Endothelial cell of umbilical vein (primary cell): ENCODE results near the gene CACNA1B.

Experiments
- EZH2 ChIP-seq: IDR thresholded peaks from 2 replicates; pipeline ENCODE4 v1.6.1; 2012; ENCODE audit warnings: borderline replicate concordance, low read depth, mild to moderate bottlenecking, moderate library complexity, low read length, inconsistent platforms; ENCODE audit not compliant: severe bottlenecking
- FOS ChIP-seq: IDR thresholded peaks from 2 replicates; pipeline ENCODE4 v1.6.1; 2011; ENCODE audit warnings: mild to moderate bottlenecking, low read length, moderate library complexity, borderline replicate concordance; ENCODE audit not compliant: insufficient read depth
- GATA2 ChIP-seq: IDR thresholded peaks from 2 replicates; pipeline ENCODE4 v1.7.0; 2011; ENCODE audit warnings: low read depth, mild to moderate bottlenecking, moderate library complexity, mixed read lengths, low read length; ENCODE audit not compliant: insufficient read length, insufficient read depth
- JUN ChIP-seq: IDR thresholded peaks from 2 replicates; pipeline ENCODE4 v1.6.1; 2011; ENCODE audit warnings: borderline replicate concordance, low read depth; ENCODE audit not compliant: insufficient read length, insufficient read depth
- MYC ChIP-seq: IDR thresholded peaks from one replicate; pipeline ENCODE4 v1.6.1; 2011; ENCODE audit warnings: mild to moderate bottlenecking, low read depth, low read length
- POLR2A ChIP-seq: IDR thresholded peaks from 2 replicates; pipeline ENCODE4 v1.6.1; 2012; ENCODE audit warnings: low read depth, mild to moderate bottlenecking, control low read depth, low read length
- POLR2AphosphoS5 ChIP-seq: IDR thresholded peaks from 2 replicates; pipeline ENCODE4 v1.6.1; 2012; ENCODE audit warnings: low read depth, mild to moderate bottlenecking, control low read depth, low read length, moderate library complexity; ENCODE audit not compliant: insufficient read depth
- TF ChIP-seq, protein P1 (sequence below), 2 donors: IDR thresholded peaks; 1 replicate in 1 of 2; 2 replicates in 1 of 2; pipeline ENCODE4 v1.5.1; 2011; ENCODE audit warnings: low read length in 2 of 2, mild to moderate bottlenecking in 2 of 2, moderate library complexity in 2 of 2, control low read depth in 1 of 2, inconsistent platforms in 1 of 2, low read depth in 1 of 2; ENCODE audit not compliant: insufficient read depth in 1 of 2; ENCODE audit errors: extremely low read depth in 1 of 2
- TF ChIP-seq, protein P2 (sequence below): IDR thresholded peaks from 2 replicates; pipeline ENCODE4 v1.6.1; 2011; ENCODE audit not compliant: insufficient read depth, insufficient read length

DNA sequence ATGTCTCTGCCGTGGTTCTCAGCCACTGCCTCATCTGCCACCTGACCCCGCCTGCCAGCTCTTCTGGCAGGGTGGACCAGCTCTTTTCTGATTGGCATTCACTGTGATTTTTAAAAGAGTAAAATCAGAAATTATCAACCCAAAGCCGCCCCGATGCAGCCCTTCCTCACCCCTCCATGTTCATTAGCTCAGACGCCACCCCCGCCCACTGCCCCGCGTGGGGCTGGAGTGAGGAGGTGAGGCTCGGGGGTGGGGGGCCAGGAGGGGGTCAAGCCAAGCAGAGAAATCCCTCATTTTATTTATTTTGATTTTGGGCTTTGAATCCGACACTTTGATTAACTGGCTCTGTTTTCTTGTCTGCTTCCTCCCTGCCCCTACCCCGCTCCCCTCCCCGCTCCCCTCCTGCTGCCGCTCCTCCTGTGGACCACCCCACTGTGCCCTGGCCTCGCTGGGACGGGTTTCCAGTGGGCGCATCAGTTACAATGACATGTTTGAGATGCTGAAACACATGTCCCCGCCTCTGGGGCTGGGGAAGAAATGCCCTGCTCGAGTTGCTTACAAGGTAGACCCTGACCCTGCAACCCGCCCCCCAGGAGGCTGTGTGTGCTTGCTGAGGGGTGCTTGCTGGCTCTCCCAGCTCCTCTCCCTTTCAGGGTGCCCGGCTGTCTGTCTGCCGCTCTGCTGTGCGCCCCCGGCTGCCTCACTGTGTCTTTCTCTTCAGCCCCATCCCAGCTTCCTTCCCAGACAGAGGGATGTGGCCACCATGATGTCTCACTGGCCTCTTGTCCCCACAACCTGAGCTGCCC is 224.9 kb downstream of the CACNA1B start:
- TF ChIP-seq JUN (no peak), POLR2AphosphoS5 (no peak), EZH2 (no peak), GATA2 (no peak), POLR2A (no peak), MYC (no peak), FOS (no peak)
- TF ChIP-seq, protein P1, sequence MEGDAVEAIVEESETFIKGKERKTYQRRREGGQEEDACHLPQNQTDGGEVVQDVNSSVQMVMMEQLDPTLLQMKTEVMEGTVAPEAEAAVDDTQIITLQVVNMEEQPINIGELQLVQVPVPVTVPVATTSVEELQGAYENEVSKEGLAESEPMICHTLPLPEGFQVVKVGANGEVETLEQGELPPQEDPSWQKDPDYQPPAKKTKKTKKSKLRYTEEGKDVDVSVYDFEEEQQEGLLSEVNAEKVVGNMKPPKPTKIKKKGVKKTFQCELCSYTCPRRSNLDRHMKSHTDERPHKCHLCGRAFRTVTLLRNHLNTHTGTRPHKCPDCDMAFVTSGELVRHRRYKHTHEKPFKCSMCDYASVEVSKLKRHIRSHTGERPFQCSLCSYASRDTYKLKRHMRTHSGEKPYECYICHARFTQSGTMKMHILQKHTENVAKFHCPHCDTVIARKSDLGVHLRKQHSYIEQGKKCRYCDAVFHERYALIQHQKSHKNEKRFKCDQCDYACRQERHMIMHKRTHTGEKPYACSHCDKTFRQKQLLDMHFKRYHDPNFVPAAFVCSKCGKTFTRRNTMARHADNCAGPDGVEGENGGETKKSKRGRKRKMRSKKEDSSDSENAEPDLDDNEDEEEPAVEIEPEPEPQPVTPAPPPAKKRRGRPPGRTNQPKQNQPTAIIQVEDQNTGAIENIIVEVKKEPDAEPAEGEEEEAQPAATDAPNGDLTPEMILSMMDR (IDR thresholded peaks at IDR 0.05; ENCODE audit: extremely low read depth in 1 of 2, insufficient read depth in 1 of 2, low read depth in 1 of 2, low read length in 2 of 2): no peak
- TF ChIP-seq, protein P2, sequence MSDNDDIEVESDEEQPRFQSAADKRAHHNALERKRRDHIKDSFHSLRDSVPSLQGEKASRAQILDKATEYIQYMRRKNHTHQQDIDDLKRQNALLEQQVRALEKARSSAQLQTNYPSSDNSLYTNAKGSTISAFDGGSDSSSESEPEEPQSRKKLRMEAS: no peak
